HG03520 (cell line): ENCODE measurements around the gene EPB41L2.
A peak's percentile ranks its signal among the peaks of the same experiment; 100 is the strongest.
"Not testable (repeated sequence)": the region's sequence is repeated elsewhere in the genome, so short reads cannot be mapped to it uniquely, and the experiment has no call there.

Experiments
- ATAC-seq: cut with Tn5 transposase; IDR thresholded peaks from one replicate; pipeline ENCODE4 v1.9.1; 2021; ENCODE audit warnings: mild to moderate bottlenecking, moderate library complexity; ENCODE audit not compliant: unreplicated experiment

EPB41L2 gene

DNA sequence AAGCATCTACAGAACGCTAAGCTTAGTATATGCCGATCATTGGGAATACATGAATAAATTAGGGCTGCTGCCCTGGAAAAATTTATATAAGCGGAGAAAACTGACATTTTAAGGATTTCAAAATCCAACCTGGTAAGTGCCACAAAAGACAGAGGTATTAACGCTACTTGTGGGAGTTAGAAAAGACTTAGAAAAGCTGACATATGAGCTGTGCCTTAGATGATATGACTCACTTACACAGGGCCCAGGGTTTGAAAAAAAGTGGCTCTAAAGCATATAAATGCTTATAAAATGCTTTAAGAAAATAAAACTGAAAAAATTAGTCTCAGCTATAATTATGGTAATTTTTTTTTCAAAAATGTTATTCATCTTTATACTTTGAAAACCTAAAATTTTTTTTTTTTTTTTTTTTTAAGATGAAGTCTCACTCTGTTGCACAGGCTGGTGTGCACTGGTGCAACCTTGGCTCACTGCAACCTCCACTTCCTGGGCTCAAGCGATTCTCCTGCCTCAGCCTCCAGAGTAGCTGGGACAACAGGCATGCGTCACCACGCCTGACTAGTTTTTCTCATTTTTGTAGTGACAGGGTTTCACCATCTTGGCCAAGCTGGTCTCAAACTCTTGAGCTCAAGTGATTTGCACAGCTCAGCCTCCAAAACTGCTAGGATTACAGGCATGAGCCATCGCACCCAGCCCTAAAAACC, 25.7 kb downstream of the EPB41L2 start:
- no peak for ATAC-seq

DNA sequence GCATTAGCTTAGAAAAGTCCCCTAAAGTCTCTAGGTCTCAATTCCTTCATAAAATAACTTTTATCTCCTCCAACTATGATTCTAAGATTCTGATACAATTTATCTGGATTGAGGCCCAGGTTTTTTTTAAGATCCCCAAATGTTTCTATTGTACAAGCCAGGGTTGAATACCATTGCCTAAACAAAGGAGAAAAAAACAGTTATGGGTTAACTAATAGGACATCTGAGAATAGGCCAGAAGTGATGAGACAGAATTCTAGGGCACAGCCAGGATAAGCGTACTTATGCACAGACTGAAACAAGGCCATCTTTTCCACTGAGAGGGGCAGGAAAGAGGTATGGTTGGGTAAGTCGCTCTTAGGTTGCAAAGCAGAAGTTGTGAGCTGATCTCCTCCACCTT, 26.4 kb downstream of the EPB41L2 start:
- ATAC-seq, result no peak

DNA sequence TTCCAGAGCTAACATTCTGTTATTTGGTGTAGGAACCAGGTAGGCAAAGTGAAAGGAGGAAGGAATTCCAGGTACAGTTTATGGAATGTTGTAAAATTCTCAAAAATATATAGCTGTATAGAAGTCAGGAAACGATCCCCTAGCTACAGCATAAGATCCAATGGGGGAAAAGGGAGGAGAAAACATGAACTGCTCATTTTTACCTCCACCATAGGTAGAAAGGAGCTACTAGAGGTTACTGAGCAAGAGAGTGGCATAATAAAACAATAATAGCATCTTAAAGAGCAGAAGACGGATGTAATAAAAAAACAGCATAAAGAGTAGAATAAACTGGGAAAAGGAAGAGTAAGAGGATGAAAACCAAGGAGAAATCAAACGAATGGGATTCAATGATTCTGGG, 26.9 kb downstream of the EPB41L2 start:
- no peak for ATAC-seq

DNA sequence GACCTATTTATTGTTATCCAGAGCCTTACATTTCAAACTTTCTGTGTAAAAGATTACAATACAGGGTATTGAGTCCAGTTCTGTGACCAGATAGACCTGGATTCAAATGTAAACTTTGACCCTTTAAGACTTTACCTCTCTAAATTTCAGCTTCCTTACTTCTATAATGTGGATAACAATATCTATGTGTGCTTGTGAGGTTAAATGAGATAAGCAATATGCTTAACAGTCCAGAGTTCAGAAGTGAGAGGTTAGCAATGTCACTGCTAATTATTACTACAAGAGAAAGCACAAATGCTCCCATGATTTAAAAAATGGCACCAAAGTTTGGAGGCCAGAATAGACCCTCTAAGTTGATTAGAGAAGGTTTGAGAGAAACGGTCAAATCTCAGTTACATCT, 27.5 kb downstream of the EPB41L2 start:
- no peak for ATAC-seq

DNA sequence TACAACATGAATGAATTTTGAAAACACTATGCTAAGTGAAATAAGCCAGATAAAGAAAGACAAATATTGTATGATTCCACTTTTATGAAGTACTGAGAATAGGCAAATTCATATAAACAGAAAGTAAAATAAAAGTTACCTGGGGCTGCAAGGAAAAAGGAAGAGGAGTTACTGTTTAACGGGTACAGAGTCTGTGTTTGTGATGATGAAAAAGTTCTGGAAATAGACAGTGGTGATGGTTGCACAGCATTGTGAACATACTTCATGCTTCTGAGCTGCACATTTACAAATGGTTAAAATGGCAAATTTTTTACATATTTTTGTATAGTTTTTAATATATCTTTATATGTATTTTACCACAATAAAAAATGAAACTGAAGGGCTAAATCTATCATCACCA, 29.4 kb downstream of the EPB41L2 start:
- no peak for ATAC-seq

DNA sequence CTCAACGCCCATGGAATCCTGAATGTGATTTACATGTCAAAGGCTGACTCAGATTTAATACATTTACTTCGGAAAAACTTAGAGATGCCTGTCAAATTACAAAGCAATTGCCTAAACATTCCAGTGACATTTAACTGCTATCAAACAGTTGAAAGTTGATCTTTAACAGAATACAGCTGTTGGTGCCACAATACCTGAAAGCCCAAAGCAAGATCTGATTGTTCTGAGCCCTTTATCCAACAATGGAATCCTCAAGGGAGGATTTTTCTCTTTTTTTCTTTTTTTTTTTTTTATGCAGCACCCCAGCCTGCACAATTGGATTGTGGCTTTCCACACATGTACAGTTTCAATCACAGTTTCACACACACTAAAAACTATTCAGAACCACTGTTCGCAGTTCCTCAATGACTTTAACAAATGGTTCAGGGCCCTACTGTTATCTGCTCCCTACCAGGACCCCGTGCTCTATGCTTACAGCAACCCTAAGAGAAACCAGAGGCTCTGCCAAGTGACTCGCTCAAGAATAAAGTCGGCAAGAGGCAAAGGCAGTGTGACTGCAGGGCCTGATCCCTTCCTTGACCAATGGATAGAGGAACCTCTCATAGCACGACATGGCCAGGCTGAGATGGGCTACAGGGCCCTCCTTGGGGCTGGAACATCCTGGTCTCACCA, 33.3 kb downstream of the EPB41L2 start:
- peak; percentile 96 for ATAC-seq

DNA sequence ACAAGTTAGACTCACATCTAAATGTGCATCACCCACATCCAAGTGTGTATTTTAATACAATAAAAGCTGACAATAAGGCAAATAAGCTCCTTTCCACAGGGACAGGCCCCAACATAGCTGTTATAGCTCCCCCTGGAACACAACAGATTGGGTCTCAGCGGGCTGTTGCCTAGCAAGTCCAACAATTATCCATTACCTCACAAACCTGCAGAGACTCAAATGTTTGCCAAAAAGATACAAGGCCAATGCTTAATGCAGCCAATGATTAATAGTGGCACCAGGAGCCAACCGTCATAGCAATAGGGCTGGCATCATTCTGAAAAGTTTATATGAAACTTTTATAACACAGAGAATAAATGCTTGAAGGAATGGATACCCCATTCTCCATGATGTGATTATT, 35.7 kb downstream of the EPB41L2 start:
- ATAC-seq, result no peak

DNA sequence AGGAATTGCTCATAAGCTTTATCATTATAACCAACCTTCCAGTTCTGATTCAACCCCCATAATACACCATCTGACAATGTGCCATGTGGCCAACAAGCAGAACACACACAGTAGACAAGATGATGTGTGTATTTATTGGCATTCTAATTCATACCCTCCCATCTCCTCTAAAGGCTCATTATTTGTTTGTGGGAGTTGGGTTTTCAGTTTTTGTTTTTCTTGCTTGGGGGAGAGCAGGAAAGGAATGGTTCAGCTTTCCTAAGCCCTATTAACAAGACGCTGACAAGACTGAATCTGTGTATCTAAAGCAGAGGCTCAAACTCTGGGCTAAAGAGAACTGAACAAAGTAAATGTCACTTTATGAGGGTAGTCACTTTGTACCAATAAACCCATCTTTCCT, 36.8 kb downstream of the EPB41L2 start:
- ATAC-seq, result no peak

DNA sequence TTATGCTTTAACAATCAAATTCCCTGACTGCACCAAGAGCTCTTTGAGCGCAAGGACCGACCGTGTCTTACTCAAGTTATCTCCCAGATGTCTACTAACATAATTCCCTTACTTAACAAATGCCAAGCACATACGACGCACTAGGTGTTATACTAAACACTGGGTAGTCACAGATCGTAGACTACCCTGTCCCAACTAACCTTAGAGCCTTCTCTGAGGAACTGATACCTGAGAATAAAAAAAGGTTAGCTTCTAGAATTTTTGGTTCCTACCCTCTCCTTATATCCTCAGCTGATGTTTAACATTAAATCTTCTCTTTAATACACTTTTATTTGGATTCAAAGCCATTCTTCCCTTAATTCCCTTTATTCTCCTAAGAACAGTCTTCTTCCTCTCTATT, 38.5 kb downstream of the EPB41L2 start:
- peak; percentile 51 for ATAC-seq

DNA sequence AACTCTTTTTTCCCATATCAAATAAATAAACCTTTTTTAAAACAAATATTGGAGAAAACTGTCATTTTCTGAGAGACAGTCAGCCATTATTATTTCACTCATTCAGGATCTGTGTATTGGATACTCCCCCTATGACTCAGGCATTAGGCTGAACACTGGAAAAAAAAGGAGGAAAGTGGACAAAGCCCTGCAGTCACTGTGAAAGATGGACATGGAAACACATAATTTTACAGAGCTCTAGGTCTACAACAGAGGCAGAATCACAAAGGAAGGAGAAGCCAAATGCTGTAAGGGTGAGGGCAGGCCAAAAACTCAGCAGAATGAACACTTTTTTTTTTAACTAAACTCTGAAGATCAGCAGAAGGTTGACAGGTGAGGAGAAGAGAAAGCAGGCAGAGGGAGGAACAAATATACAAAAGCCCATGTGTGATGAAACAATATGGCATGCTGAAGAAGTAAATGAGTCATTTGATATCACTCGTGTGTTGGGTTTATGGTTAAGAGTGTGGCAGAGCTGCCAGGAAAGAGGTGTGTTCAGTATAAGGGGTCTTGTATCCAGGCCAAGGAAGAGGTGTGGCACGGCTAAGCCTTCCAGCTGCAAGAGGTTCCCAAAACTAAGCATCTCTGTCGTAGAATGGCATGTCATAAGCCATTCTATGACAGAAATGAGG, 39.1 kb downstream of the EPB41L2 start:
- ATAC-seq, result no peak

DNA sequence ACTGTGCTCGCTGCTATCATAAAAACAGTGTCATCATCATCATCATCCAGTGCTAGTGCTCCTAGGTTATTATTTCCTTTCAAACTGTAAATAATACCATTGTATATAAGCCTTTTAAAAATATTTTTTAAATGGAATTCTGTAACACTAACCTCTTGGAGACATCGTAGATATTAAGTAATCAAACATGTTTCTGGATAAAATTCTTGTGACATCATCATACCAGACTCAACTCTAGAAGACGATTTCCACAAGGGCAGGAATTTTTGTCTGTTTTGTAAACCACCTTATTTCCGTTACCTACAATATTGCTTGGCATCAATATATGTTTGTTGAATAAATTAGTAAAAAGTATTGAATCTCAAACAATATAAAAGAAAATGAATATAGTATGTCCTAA, 40.4 kb downstream of the EPB41L2 start:
- ATAC-seq, result no peak

DNA sequence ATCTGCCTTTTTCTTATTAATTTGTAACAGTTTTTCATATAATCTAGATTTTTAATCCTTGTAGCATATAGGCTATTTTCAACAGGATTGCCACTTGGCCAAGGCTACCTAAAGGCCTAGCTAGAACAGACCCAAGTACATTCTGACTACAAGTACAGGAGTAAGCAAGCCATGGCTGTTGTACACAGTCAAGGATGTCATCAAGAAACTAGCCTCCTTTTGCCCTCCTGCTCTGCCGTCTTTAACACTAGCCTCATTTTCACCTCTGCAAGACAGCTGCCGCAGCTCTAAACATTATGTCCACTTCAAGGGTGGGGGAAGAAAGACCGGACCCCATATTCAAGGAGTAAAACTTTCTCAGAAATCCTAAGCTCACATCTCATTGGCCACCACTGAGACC, 45.1 kb downstream of the EPB41L2 start:
- ATAC-seq, result no peak

DNA sequence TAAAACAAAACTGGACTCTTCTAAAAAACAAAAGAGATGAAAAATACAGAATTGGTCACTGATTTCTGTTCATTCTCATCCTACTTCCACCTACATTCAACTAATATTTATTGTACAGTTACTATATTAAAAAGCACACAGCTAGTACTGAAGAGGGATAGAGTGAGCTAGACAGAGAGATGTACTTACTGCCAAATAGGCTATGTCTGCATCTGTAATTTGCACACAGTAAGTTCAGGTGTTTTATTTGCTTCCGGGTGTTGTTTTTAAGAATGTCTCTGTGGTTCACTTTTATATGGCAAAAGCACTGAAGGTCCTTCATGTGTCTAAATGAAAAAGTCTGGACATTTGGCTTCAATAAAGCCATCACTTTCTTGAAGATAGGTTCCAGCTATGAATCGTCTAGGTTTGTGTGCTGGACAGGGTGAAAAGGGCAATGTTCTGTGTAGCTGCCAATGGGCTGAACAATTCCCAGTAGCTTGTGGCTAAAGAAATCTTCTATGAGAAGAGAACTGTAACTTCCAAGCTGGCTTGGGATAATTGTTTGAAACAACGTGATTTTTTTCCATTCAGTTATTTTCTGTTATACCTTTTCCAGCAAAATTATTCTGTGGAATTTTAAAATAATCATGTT, 47.3 kb downstream of the EPB41L2 start:
- ATAC-seq, result no peak

DNA sequence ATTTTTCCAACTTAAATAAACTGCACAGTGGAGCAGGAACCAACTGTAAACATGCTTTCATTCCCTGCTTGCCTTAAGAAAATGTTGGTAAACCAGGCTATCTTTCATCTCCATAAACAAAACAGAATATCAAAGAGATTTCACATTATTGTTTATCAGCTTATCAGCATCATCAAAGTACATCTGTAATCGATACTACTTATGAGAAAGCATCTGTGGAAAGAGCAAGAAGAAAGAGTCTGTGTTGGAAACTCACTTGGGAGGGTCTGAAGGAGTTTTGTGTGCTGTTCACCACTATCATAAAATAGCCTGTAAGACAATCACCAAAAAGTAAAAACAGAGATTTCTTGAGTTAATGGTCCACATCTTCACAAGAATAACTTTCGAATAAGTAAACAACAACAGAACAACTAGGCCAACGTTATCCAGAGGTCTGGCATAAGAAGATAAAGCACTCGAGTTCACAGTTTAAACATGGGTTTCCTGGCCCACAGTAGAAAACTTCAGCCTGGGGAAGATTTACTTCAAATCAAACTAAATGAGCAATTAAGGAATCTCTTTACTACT, 47.9 kb downstream of the EPB41L2 start:
- no peak for ATAC-seq

DNA sequence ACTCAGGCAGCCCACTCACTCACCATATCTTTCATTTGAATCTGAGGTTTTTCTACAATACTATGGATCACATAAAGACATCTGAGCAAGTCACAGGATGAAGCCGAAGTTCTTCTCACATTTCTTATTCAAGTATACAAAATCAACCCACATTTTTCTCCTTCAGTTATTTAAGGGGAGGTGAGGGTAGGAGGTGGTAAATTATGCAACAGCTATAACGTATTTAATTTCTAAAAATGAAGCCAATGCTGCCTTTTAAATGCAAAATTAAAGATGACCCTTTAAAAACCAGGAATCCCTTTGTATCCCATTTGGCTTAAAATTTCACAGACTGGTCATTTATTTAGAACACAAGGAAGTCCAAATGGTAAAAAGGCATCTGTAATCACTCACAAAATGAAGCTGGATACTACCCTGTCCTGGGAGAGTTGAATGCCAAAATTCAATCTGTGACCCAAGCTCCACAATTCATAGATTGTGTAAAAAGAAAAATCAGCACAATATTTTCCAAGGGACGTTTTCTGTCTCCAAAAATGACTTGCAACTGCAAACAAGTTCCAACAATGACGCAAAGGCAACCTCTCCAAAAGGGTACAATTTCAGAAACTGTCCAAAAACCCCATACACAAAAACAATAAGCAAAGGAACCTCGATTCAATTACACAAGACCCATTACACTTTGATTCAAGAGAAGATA, 48.8 kb downstream of the EPB41L2 start:
- no peak for ATAC-seq

DNA sequence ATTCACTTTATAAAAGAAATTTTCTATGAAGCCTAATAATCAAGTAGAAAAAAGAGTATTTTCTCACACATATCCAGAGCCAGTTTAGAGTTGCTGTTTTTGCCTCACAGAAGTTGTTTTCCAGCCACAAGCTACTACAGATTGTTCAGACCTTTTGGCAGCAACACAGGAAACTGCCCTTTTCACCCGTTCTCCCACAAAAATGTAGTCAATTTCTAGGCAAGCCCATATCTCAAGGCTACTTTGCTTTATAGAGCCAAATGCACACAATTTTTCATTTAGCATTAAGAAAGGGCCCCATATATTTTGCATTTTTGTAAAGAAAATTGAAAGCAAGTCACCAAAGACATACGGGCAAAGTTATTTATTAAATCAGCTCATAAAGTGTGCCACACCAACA, 49.5 kb downstream of the EPB41L2 start:
- no peak for ATAC-seq

DNA sequence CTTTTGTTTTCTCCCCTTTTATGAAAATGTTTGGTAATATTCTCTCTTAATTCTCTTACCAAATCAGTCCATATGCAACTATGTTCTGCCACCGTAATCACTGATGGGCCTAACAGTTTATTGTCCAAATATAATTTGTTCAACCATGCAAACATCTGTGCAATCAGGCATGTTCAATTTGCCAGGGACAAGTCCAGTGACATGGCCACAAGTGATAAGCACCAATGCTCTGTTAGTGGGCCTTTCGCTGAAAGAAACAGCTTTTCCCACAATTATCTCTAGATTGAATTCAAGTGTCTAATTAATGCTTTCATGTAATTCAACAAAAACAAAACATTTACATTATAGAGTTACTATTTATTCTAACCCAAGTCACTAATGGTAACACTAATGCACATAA, 53.3 kb downstream of the EPB41L2 start:
- ATAC-seq, result no peak

DNA sequence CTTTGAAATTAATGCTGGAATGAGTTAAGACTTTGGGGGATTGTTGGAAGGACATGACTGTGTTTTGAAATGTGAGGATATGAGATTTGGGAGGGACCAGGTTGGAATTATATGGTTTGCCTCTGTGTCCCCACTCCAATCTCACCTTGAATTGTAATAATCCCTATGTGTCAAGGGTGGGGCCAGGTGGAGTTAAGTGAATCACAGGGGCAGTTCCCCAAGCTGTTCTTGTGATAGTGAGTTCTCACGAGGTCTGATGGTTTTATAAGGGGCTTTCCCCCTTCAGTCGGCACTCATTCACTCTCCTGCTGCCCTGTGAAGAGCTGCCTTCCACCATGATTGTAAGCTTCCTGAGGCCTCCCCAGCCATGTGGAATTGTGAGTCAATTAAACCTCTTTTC, 54.1 kb downstream of the EPB41L2 start:
- ATAC-seq, result not testable (repeated sequence)

DNA sequence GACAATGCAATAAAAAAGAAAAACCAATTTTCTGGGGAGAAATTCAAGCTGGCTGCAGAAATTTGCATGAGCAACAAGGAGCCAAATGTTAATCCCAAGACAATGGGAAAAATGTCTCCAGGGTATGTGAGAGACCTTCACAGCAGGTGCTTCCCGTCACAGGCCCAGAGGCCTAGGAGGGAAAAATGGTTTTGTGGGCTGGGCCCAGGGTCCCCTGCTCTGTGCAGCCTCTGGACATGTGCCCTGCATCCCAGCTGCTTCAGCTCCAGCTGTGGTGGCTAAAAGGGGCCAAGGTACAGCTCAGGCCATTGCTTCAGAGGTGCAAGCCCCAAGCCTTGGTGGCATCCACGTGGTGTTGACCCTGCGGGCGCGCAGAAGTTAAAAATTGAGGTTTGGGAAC, 55.1 kb downstream of the EPB41L2 start:
- ATAC-seq, result not testable (repeated sequence)

DNA sequence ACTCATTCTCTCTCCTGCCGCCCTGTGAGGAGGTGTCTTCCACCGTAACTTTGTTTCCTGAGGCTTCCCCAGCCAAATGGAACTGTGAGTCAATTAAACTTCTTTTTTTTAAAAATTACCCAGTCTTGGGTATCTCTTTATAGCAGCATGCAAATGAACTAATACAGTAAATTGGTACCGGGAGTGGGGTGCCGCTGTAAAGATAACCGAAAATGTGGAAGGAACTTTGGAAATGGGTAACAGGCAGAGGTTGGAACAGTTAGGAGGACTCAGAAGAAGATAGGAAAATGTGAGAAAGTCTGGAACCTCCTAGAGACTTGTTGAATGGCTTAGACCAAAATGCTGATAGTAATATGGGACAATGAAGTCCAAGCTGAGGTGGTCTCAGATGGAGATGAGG, 55.8 kb downstream of the EPB41L2 start:
- no peak for ATAC-seq
